Measurements from ENCODE around the gene PRKACA.
A peak's percentile ranks its signal among the peaks of the same experiment; 100 is the strongest.

The PRKACA gene

DNA sequence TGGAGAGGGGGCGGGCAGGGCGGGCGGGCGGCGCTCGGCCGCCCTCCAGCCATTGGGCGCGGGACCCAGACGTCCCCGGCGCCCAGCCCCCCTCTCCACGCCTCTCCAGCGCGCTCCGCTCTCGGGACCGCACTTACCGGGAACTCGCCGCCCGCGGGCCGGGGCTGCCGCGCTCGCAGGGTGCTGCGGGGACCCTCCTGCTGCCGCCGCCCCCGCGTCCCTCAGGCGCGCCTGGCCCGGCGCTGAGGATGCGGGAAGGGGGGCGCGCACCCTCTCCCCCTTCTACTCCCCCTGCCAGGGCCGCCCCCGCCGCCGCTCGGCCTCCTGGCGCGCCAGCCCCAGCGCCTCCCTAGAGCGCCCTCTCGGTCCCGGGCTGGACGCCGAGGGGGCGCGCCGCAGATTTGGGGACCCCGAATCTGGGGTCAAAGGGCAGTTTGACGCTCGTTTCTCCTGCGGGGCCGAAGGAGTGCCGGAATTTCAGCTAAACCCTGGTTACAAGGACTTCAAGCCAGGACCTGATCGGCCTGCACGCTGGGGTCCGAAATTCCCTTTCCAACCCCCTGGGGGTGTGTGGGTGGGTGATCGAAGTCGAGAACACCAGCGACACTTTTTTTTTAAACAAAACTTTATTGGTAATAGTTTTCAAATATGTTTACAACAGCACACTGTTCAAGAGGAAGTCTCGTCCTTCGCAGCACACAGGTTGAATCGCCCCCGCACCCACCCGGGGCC, 26.3 kb downstream of the PRKACA start:
- FAIRE-seq: no peak

DNA sequence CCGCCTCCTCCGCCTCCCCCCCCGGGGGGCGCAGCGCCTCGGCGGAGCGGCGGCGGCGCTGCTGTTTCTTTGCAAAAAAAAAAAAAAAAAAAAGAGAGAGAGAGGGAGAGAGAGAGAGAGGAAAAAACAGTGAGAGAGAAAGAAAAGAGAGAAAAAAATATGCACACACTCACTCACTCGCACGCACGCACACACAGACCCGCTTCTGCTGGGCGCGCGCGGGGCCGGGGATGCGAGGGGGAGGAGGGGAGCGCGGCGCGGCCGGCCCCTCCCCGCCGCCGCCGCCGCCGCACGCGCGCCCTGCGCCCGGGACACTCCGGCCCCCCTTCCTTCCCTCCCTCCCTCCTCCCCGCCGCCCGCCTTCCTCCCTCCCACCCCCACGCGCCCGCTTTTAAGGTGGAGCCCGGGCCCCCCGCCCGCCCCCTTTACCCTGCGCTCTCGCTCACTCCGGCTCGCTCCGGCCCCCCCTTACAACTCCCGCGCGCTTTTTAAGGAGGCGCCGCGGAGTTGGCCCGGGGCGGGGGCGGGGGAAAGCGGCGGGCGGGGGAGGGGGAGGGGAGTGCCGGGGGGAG, 27.0 kb downstream of the PRKACA start, which contains the start of gene SAMD1:
Gene SAMD1, minus strand, starts transcription at position 243 of the 572 bp plus-strand sequence.
- FAIRE-seq: no peak

DNA sequence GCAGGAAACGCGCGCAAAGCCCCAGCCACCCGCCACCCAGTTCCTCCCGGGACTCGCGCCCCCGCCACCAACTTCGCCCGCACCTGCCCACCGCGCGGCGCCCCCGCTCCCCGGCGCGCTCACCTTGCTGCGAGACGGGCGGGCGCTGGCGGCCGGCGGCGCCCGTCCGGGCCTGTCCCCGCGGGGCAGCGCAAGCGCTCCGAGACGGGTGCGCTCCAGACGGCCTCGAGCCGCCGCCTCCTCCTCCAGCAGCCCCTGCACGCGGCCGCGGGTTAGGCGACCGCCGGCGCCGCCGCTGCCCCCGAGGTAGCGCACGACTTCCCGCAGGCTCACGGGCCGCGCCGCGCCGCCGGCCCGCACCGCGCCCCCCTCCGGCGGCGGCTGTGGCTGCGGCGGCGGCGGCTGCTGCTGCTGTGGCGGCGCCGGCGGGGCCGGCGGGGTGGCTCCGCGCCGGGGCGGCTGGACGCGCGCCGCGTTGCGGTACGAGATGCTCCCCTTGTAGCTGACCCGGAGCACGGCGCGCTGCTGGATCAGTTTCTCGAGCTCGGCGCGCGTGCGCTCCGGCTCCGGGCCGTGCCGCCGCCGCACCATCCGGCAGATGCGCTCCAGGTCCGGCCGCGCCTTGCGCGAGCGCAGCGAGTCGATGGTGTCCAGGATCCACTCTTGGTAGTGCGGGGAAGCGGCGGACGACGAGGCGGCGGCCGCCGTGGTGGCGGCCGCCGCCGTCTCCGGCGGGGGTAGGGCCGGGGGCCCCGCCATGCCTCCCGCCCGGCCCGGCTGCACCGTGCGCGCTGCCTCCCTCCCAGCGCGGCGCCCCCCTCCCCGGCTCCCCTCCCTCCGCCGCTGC, 27.7 kb downstream of the PRKACA start:
- FAIRE-seq: no peak

DNA sequence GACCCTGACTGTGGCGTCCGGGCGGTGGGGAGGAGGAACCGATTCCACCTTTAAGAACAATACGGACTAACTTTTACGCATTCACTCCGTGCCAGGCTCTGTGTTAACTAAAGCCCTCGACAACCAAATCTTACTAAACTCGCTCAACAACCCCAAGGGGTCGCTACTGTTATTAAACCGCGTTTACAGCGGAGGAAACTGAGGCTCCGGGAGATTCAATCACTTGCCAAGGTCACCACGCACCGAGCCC, 28.2 kb downstream of the PRKACA start:
- no peak for FAIRE-seq

DNA sequence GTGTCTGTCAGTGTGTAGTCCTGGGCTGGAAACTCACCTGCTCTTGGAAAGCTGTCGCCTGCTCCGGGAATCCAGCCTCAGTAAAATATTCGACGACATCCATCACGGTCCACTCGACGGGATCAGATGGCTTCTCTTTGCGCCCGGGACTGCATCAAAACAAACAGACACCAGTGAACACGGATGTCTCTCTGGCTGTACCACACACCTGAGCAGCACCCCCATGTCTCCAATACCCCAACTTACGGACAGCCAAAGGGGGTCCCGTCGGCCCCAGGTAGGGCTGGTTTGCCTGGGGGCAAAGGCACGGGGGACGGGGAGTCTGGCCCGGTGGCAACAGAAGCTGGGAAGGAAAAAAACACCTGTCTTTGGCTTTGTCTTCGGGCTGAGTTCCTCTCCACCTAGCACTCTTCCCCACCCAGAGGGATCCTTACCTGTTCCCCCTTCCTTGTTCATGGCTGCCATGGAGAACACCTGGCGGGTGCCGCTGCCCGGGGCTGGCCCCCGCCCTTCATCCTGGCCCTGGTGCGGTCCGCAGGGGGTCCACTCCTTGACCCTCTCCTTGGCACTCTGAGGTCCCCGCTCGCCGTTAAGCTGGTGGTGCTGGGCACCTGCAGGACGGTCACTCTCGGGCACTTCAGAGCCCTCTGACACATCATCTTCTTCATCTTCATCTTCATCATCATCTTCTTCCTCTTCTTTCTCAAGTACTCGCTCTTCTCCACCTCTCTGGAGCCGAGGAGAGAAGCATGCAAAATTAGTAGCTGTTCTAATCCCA, 28.7 kb downstream of the PRKACA start:
- no peak for FAIRE-seq

DNA sequence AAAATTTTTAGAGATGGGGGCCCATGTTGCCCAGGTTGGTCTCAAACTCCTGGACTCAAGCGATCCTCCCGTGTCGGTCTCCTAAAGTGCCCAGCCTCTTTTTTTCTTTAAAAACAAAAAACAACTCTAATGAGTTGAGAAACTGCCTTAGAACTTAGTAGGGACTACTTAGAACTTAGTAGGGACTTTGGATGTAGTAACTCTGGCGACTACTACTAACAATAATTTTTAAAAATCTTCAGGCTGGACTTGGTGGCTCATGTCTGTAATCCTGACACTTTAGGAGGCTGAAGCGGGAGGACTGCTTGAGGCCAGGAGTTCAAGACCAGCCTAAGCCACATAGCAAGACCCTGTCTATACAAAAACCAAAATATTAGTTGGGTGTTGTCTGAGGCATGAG, 31.5 kb downstream of the PRKACA start:
- FAIRE-seq: no peak

DNA sequence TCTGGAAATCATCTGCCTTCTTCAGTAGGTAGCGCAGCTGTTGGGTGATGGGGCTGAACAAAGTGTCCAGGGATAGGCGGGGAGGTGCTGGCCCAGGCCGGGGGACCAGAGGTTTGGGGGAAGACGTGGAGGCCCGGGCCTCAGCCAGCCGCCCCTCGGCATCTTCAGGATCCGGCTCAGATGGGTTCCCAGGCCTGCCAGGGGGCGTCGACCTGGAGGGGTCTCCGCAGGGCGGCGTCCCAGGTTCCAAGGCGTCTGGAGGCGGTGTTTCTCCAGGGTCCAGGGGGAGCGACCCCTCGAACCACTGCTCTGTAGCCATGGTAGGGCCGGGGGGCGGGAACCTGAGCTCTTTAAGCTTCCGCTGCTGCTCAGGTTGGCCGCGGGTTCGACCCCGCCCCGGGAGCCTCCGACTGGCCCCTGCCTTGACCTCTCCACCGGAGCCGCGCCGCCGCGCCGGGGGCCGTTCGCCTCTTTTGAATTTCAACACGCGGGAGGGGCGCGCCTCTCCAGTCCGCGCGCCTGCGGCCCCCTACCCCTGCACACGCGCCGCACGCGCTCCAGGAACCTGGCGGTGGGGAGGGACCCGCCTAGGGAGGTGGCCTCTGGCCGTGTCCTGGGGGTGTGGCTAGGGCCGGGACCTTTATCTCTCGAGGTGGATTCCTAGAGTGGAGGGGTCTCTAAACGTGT, 32.1 kb downstream of the PRKACA start, which contains the start of gene C19orf67:
Gene C19orf67, minus strand, starts transcription at position 475 of the 687 bp plus-strand sequence. Its CDS starts 156 bp downstream, at position 319.
- FAIRE-seq: no peak

DNA sequence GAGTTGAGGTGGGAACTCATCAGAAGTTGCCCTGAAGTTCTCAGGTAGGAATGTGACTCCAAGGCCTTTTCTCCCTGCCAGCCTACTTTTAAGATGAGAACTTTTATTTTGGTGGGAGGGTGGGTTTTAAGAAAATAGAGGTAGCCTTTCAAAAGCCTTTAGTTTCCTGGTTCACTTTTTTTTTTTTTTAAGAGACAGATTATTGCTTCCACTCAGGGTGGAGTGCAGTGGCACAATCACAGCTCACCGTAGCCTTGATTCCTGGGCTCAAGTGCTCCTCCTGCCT, 34.9 kb downstream of the PRKACA start:
- FAIRE-seq: no peak

DNA sequence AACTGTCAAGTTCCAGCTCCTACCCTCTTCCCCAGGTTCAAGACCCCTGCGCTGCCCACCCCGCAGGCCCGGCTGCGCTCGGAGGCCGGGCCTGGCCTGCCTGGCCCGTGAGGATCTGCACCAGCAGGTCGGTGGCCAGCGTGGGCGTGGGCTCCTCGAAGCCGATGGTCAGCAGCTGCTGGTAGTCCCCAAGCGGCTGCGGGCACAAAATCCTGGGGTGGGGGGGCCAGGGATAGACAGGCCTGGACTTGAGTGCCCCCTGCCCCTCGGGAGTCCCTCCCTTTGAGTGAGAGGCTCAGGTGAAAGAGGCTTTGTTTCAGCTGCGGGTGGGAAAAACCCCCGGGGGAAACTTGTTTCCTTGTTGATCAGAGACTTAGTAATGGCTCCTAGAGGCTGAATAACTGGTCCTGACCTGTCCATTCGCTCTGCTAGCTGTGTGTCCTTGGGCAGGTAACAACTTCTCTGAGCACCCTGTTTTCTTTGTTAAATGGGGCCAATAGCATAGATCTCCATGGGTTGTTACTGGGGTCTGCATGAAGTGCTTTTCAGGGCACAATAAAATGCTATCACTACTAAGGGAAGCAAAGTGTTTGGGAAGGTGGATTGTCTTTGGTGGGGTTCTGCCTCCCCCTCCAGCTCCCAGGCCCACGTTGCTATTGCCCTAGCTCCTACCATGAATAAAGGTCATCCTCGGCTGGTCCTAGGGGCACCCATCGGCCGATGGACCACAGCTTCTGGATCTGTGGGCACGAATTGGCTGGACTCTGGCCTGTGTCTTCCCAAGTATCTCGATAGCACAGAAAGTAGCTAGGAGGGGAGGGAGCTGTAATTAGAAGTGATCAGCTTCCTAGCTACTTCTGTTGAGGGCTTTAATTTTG, 35.5 kb downstream of the PRKACA start:
- no peak for FAIRE-seq

DNA sequence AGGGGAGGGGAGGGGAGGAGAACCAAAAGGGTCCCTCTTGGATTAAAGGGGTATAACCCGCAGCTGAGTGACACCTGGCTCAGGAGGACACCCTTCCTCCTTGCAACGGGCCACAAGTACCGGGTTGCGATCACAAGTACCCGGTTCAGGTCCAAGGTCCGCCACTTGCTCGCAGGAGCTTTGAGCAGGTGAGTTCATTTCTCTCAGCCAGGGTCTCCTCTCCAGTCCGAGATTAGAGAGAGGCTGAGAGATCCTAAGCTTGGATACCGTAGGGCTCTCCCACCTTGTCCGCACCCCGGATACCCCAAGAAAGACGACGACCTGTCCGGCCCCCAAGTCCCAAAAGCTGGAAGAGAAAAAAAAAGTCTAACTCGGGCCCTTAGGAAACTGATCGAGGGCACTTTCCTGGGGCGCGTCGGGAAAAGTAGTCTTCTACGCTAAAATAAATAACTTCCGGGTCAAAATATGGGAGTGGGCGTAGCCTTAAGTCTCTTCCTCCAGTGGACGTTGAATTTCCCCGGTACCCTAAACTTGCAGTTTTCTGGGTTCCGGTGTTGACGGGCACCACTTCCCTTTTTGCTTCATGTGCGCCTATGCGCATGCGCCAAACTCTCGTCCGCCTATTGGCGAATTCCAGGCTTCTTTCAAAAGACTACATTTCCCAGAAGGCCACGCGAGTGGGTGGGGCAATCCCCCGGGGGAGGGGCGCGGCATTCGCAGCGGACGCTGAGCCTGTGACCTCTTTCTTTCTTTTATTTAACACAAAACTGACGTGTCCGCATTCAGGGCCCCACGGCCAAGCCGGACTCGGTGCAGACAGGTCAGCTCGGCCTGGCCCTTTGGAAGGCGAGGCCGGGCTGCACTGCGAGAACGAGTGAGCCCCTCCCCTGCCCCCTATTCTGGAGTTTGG, 36.4 kb downstream of the PRKACA start:
- peak; percentile 97 for FAIRE-seq

DNA sequence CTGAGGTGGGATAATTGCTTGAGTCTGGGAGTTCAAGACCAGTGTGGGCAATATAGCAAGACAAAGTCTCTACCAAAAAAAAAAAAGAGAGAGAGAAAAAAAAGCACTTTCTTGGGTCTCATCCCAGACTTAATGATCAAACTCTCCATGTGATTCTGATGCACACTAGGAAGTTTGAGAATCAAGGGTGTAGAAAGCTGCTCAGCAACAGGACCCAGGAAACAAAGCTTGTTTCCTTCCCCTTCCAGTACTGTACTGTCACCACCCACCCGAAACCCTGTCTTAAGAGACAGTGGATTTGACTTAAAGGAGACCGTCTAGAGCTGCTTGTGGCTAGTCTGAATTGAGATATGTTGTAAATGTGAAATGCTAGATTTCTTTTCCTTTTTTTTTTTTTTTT, 39.2 kb downstream of the PRKACA start:
- FAIRE-seq: no peak

DNA sequence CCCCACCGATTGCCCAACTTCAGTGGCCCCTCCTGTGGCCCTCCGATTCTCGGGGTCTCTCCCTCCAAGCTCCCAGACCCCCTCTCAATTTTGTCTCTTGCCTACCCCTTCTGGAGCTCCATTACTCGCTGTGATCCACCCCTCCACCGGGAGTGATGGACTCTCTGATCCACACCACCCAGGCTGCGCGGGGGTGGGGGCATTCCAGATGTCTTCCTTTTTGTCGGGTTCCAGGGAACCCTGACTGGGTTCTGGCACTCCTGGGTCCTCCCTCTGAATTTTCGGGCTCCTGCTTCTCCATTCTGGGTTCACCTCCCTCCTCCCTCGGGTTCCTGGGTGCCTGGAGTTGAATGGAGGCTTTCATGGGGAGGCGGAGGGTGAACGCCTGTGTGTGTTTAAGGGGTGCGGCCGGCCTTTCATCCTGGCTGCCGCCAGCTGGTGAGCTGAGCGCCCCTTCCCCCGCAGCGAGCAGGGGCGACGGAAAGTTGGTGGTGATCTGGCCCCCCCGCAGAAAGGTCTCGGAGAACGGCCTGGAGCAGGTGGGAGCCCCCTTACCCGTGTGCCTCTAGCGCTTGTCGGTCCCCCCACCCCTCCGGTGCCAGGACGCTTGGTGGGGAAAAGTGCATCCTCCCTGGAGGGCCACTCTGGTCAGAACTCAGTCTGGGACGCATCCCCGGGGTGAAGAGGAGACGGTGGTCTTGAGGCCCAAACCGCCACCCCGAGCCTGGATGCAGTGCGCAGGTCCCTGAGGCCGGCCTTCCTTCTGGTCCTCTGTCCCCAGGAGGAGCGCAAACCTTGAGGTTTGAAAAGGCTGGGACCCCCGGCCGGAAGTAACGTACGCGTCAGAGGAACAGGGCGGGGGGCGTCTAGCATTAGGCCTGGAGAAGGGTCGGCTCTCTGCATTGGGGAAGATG, 43.4 kb downstream of the PRKACA start:
- no peak for FAIRE-seq

DNA sequence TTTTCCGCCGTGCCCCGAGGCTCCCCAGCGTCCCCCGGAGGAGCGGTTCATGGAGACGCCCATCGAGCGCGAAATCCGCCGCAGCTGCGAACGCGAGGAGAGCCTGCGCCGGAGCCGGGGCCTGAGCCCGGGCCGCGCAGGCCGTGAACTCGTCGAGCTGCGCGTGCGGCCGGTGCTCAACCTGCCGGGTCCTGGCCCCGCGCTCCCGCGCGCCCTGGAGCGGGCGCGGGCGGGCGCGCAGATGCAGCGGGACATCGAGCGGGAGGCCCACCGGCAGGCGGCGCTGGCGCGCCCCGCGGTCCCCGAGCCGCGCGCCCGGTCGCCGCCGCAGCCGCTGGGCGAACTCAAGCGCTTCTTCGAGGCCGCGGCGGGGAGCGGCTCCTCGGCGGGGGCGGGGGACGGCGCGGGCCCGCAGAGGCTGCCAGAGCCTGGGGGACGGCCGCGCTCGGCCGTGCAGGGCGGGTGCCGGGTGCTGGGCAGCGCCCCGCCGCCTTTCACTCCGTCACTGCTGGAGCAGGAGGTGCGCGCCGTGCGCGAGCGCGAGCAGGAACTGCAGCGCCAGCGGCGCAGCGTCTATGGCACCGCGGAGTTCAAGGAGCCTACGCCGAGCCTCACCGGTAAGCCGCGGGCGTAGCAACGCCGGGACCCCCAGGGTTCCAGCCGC, 44.2 kb downstream of the PRKACA start:
- no peak for FAIRE-seq

DNA sequence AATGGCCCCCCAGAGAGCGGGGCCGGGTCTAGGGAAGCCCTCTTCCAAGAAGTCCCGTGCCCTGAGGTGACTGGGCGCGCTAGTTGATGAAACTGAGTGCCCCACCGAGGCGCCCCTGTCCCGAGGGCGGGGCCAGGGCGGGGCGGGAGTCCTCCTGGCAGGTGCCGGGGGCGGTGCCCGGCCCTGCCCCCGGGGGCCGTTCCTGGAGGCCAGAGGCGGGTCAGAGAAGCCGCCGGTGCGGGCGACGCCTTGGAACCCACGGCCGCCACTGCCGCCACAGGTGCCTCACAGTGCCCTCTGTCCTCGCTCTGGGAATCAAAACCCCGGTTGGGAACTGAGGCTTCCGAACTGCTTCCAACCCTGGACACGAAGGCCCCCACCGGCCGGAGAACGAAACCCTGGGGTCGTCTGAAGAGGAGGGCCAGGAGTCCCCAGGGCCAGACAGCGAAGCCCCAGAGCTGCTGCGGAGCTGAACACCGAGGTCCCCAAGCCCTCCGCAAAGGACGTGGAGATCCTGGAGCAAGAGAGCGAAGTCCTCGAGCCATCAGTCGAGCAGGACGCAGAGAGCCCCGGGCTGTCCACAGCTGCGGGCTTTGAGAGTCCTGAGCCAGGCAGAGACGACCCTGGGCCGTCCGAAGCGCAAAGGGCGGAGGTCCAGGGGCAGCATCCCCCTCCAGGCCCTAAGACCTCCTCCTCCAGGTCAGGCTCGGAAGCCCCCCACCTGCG, 44.9 kb downstream of the PRKACA start, which contains the start of gene MISP3:
Gene MISP3, plus strand, starts transcription at position 252 of the 726 bp plus-strand sequence. CDS start 524 bp downstream, outside the sequence.
- no peak for FAIRE-seq

DNA sequence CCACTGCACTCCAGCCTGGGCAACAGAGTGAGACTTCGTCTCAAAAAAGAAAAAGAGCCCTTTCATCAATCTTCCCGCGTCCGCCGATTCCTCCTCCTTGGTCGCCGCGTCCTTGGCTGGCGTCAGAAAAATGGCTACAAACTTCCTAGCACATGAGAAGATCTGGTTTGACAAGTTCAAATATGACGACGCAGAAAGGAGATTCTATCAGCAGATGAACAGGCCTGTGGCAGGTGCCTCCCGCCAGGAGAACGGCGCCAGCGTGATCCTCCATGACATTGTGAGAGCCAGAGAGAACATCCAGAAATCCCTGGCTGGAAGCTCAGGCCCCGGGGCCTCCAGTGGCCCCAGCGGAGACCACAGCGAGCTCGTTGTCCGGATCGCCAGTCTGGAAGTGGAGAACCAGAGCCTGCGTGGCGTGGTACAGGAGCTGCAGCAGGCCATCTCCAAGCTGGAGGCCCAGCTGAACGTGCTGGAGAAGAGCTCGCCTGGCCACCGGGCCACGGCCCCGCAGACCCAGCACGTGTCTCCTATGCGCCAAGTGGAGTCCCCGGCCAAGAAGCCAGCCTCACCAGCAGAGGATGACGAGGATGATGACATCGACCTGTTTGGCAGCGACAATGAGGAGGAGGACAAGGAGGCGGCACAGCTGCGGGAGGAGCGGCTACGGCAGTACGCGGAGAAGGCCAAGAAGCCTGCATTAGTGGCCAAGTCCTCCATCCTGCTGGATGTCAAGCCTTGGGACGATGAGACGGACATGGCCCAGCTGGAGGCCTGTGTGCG, 47.1 kb downstream of the PRKACA start:
- FAIRE-seq: no peak

DNA sequence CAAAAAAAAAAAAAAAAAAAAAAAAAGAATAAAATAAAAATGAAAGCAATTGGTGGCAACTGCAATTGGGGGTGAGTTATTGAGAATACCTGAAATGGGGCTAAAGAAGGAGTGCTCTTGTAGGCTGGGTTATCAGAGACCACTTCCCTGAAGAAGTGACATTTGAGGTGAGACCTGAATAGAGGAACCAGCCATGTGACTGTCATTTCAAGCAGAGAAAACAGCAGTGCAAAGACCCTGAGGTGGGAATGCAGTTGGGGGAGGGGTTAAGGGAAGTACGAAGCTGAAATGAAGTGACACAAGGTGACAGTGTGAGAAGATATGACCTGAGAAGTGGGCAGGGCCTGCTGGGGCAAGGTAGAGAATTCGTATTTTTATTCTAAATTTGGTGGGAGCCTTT, 51.4 kb downstream of the PRKACA start:
- no peak for FAIRE-seq

DNA sequence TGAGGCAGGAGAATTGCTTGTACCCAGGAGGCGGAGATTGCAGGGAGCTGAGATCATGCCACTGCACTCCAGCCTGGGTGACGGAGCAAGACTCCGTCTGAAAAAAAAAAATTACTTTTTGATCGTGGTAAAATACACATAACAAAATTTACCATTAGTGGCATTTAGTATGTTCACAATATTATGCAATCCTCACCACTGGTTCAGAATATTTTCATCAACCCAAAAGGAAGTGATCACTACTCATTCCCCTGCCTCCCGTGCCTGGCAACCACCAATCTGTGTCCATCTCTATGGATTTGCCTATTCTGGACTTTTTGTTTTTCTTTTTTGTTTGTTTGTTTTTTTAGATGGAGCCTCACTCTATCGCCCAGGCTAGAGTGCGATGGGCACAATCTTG, 54.5 kb downstream of the PRKACA start:
- FAIRE-seq: no peak

DNA sequence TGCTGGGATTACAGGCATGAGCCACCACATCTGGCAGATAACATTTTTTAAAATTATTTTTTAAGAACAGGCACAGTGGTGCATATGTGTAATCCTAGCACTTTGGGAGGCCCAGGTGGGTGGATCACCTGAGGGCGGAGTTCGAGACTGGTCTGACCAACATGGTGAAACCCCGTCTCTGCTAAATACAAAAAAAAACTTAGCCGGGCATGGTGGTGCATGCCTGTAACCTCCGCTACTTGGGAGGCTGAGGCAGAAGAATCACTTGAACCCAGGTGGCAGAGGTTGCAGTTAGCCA, 55.1 kb downstream of the PRKACA start:
- no peak for FAIRE-seq

Measured in islet of Langerhans (tissue), 1 donor.